HG02642 (cell line): ENCODE measurements around the gene SEMA5A.

ENCODE experiments used
- ATAC-seq: cut with Tn5 transposase; IDR thresholded peaks from one replicate; pipeline ENCODE4 v1.9.1; 2021; ENCODE audit warnings: mild to moderate bottlenecking; ENCODE audit not compliant: unreplicated experiment, poor library complexity

Gene SEMA5A

DNA sequence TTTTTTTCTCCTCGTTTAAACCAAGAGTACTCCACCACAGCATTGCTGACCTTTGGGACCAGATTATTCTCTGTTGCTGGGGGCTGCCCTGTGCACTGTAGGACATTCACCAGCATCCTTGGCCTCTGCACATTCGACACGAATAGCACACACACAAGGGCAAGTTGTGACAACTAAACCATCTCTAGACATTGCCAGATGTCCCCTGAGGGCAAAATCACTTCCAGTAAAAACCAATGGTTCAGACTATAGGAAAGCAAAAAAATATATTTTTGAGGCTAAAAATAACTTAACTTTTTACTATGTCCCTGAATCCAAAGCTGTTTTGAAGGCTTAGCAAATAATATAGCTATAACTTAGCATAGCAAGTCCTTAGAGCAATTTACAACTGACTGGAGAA is 65.9 kb downstream of the SEMA5A start:
- no peak for ATAC-seq

- ATAC-seq: no peak
Observed at GRCh38 chr5:9479361-9479760, 66.5 kb downstream of the SEMA5A start.

DNA sequence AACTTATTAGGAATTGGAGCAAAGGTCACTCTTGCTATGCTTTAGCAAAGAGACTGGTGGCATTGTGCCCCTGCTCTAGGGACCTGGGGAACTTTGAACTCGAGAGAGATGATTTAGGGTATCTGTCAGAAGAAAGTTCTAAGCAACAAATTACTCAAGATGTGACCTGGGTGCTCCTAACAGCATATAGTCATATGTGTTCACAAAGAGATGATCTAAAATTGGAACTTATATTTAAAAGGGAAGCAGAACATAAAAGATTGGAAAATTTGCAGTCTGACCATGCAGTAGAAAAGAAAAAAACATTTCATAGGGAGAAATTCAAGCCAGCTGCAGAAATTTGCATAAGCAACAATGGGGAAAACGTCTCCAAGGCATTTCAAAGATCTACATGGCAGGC is 68.3 kb downstream of the SEMA5A start:
- ATAC-seq: no peak

DNA sequence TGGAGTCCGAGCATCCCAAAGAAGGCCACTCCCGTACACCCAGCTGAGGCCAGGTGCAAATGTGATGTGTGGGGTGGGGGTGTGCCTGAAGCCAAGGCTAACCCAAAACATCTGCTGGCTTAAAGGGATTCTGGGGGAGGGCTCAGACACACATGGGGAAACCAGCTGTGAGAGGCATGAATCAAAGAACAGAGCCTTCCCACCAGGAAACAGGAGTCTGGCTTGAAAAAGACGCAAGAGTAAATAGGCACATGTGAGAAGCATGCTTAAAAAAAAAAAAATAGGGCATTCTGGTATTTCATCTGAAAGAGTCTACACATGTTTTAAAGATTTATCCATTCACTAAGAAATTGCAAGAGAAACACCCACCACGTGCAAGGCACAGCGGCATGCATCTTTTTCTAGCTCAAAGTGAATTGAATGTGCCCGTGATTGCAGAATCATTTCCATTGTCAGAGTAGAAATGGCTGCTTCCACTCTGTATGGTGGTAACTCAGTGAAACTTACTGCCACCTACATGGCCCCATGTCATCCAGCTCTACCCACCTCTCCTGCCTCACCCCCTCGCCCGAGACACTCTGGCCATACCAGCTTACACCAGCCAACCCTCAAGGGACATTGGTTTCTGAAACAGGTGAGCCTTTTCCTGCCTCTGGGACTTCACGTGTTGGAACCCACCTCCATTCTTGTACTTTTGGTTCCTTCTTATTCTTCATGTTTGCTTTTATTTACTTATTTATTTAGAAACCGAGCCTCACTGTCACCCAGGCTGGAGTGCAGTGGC is 71.5 kb downstream of the SEMA5A start:
- ATAC-seq: no peak

GRCh38 chr5:9473624-9474023 is 72.3 kb downstream of the SEMA5A start:
- ATAC-seq: no peak

DNA sequence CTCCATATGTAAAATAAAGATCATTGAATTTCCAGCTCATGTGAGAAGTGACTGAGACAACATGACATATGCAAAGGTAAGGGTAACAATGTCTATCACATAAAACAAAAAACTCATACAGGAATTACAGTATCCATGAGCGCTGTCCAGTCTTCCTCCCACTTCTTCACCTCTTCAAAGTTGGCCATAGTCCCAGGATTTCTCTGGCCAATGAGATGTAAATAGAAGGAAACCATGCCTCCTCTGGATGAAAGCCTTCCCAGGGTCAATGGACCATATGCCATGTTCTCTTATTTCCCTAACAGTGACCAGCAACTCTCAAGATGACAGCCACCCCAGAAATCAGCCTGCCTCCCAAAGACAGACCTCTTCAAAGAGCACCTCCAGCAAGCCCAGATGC is 75.5 kb downstream of the SEMA5A start:
- ATAC-seq: no peak

DNA sequence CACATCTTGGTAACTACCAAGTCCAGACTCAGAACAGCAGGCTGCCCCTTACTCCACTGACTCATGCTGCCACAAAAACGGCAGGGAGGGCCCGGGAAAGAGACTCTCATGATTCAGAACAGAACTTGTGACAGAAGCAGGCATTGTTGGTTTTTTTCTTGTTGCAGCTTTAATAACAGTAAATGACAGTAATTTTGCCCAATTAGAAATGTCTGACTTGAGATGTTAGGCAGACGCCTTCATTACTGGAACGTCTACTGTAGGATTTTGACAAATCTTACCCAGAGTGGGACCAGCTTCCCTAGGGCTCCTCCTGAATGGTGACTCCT is 77.9 kb downstream of the SEMA5A start:
- ATAC-seq: no peak

DNA sequence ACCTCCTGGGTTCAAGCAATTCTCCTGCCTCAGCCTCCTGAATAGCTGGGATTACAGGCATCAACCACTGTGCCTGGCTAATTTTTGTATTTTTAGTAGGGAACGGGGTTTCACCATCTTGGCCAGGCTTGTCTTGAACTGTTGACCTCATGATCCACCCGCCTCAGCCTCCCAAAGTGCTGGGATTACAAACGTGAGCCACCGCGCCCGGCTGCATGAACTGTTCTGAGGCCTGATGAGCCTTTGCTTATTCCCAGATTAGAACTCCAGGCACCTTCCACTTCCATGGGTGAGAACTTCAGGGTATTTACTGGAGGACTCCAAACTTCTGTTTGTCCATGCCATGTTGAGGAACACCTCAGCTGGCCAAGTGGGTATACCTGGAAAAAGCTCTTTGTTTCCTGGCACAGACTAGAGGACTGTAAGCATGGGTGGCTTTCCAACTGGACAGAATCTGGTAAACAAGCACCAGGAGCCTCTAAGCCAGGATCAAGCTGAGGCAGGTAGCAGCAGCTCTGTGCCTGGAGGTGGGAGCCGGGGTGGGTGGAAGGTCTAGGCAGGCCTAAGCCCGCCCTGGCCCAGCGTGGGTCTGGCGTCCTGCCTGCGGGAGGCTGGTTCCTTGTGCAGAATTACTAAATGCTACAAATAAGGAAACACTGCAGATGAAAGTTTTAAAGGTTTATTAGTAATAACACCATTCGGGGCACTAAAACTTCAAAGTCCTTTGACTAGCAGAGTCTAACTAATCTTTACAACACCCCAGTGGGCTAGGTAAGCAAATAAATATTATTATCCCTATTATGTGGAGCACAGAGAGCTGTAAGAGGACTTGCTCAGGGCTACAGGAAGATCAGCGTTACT is 78.4 kb downstream of the SEMA5A start:
- no peak for ATAC-seq

GRCh38 chr5:9466697-9467096 is 79.2 kb downstream of the SEMA5A start:
- no peak for ATAC-seq

- no peak for ATAC-seq
Observed at GRCh38 chr5:9464478-9464877, 81.4 kb downstream of the SEMA5A start.

- no peak for ATAC-seq
Observed at GRCh38 chr5:9462109-9462508, 83.8 kb downstream of the SEMA5A start.

- ATAC-seq: no peak
Observed at GRCh38 chr5:9460885-9461645, 84.8 kb downstream of the SEMA5A start.

DNA sequence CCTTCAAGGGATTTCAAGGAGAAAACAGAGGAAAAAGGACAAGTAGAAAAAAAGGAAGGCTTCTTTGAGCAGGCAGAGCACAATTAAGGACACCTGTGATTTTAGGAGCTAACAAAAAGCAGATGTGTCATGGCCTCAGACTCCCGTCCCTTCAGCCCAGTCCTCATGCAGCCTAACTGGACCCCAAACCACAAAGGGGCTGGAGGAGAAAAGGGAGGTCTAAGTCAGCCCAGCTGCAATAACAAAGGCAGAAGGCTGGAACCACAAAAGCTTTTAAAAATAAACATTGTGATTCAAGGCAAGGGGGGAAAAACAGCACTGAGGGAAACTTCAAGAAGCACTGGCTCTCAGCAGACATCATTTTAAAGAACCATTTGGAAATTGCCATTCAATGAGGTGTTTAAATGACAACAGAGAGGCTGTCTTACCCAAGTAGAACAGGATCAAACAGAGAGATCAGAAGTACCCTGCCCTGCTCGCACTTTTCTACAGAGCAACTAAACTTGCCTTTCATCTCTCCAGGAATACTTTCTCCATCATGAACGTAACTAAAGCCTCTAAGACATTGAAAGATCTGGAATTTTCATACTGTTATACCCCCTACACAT is 89.3 kb downstream of the SEMA5A start:
- ATAC-seq: no peak

DNA sequence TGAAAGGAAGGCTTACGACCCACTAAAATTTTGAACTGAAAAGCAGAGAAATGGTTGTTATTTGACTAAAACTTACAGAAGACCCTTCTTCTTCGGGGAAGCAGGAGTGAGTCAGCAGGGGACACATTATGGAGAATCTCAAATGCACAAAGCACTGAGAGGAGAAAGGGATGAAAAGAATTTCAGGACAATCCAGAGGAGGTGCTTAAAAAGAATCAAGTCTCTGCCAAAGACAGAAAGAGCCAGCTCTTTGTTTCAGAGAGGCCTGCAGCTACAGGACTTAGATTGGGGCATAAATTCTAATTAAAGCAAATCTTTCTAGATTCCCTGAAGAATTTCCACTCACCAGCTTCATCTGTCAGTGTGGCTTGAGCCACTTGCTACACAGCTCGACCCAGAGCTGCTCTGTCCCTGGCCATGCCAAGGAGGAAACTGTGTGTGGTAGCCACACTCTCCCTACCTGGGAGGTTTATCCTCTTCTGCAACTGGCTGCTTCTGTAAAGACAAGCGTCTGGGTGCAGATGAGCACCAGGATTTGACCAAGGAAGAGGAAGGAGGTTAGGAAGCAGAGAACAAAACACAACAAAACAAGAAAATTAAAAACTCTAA is 89.9 kb downstream of the SEMA5A start:
- no peak for ATAC-seq

GRCh38 chr5:9454491-9454890 is 91.4 kb downstream of the SEMA5A start:
- no peak for ATAC-seq

- ATAC-seq: no peak
Observed at GRCh38 chr5:9454012-9454481, 91.8 kb downstream of the SEMA5A start.

DNA sequence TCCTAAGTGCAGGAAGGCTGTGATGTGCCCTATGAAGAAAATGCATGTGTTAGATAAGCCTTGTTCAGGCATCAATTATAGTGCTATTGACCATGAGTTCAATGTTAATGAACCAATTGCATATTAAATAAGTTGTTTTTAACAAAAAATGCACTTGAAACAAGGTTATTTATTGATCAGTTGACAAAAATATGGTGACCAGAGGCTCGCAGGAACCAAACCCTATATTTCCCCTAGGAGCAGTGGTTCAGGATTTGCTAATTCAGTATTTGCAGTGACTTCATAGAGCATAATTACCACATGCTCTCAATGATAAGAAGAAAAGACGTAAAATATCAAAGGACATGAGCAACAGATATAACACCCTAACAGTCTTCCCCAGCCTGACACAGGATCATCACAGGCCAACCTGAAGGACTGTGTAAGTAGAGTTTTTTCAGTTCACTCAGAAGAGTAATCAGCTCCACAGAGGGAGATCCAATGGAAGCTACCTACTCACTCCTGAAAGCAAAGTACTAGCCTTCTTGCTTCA is 92.3 kb downstream of the SEMA5A start:
- no peak for ATAC-seq

GRCh38 chr5:9452181-9452580 is 93.7 kb downstream of the SEMA5A start:
- ATAC-seq: no peak

DNA sequence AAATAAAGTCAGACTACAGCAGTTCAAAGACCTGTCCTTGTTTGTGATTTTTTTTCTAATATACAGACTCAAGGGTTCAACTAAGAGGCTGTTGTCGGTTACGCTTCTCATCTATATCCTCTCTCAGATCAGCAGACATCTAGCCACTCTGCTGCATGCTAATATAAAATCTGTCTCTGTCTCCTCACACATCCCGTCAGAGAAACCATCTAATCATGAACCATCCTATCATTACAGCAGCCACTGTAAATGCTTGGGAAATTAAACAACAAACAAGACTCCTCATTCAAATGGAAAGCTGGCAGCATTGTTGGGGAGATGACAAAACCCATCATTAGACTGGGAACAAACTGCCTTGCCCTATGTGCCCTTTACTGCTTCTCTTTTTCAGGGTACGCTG is 94.8 kb downstream of the SEMA5A start:
- no peak for ATAC-seq

- no peak for ATAC-seq
Observed at GRCh38 chr5:9447691-9448090, 98.2 kb downstream of the SEMA5A start.
